Fibroblast of mammary gland (primary cell): Measurements from ENCODE around the gene SYNC.
"Not testable (repeated sequence)": the region's sequence is repeated elsewhere in the genome, so short reads cannot be mapped to it uniquely, and the experiment has no call there.

Experiments used
- DNase-seq: peaks from one replicate; pipeline ENCODE4 v3.0.0-alpha.2; 2010; ENCODE audit warnings: low read depth
- H3K4me3 ChIP-seq: 2 replicates; pipeline ENCODE4 v1.5.1; 2011; ENCODE audit warnings: low read depth, mild to moderate bottlenecking, low read length, moderate library complexity; ENCODE audit not compliant: control insufficient read depth
- TF ChIP-seq, protein P1 (sequence below): conservative IDR thresholded peaks from 2 replicates; pipeline ENCODE4 v1.5.1; 2011; ENCODE audit warnings: low read depth, low read length, inconsistent platforms; ENCODE audit not compliant: control insufficient read depth, insufficient read depth

Gene SYNC

DNA sequence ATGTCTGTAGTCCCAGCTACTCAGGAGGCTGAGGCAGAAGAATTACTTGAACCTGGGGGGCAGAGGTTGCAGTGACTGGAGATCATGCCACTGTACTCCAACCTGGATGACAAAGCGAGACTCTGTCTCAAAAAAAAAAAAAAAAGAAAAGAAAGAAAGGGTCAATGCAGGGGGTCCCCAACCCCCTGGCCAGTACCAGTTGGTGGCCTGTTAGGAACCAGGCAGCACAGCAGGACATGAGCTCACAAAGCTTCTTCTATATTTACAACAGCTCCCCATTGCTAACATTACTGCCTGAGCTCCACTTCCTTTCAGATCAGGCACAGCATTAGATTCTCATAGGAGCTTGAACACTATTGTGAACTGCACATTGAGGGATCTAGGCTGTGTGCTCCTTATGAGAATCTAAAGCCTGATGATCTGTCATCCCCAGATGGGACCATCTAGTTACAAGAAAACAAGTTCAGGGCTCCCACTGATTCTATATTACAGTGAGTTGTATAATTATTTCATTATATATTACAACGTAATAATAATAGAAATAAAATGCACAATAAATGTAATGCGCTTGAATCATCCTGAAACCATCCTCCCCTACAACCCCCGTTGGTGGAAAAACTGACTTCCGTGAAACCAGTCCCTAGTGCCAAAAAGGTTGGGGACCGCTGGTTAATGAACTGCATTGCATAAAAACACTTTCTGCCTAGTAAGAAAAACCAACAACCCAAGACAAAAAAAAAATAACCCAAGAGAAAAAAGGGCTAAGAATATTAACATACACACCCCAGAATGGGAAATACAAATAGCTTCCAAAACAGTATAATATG is 55.0 kb downstream of the SYNC start:
- no peak overlapping the region for H3K4me3 ChIP-seq
- TF ChIP-seq, protein P1, sequence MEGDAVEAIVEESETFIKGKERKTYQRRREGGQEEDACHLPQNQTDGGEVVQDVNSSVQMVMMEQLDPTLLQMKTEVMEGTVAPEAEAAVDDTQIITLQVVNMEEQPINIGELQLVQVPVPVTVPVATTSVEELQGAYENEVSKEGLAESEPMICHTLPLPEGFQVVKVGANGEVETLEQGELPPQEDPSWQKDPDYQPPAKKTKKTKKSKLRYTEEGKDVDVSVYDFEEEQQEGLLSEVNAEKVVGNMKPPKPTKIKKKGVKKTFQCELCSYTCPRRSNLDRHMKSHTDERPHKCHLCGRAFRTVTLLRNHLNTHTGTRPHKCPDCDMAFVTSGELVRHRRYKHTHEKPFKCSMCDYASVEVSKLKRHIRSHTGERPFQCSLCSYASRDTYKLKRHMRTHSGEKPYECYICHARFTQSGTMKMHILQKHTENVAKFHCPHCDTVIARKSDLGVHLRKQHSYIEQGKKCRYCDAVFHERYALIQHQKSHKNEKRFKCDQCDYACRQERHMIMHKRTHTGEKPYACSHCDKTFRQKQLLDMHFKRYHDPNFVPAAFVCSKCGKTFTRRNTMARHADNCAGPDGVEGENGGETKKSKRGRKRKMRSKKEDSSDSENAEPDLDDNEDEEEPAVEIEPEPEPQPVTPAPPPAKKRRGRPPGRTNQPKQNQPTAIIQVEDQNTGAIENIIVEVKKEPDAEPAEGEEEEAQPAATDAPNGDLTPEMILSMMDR: no peak
- DNase-seq: peak; percentile 46

DNA sequence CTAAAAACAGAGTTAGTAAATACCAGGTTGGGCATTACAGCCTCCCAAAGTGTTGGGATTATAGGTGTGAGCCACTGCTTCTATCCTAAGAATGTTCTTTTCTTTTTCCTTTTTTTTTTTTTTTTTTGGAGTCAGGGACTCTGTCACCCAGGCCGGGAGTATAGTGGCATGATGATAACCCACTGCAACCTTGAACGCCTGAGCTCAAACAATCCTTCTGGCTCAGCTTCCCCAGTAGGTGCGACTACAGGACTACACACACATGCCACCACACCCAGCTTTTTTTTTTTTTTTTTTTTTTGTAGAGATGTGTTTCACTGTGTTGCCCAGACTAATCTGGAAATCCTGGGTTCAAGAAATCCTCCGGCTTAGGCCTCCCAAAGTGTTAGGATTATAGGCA is 58.1 kb downstream of the SYNC start:
- H3K4me3 ChIP-seq: no peak overlapping the region
- DNase-seq: no peak
- TF ChIP-seq, protein P1: no peak

DNA sequence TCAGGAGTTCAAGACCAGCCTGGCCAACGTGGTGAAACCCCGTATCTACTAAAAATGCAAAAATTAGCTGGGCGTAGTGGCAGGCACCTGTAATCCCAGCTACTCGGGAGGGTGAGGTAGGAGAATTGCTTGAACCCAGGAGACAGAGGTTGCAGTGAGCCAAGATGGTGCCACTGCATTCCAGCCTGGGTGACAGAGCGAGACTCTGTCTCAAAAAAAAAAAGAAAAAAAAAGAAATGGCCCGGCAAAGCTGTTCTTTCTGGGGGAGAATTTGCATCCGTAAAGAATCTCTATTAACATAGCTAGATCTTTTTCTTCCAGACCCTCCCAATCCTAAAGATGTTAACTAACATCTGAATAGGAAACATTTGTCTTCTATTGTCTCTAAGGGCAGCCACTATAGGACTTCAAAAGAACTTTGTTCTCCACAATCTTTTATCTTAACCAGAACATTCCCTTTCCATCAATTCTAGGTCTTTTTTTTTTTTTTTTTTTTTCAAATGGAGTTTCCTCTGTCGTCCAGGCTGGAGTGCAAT is 60.2 kb downstream of the SYNC start:
- H3K4me3 ChIP-seq, DNase-seq: not testable (repeated sequence)

DNA sequence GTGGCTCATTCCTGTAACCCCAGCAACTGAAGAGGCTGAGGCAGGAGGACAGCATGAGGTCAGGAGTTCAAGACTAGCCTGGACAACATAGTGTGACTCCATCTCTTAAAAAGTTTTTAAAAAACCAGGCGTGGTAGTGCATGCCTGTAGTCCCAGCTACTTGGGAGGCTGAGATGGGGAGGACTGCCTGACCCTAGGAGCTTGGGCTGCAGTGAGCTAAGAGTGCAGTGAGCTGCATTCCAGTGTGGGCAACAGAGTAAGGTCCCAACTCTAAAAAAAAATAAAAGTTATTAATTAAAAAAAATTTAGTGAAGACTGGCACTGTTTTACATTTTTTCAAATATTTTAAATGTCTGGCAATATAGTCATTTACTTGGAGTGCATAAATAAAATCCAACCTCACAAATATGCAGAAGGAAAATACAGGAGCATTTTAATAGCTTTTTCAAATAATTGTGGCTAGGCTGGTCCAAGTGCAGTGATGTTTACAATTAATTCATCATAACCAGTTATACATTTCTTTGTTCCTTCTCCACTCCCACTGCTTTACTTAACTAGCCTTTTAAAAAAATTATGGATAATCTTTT is 63.0 kb downstream of the SYNC start:
- TF ChIP-seq, protein P1: no peak
- no peak for DNase-seq
- H3K4me3 ChIP-seq: no peak overlapping the region

DNA sequence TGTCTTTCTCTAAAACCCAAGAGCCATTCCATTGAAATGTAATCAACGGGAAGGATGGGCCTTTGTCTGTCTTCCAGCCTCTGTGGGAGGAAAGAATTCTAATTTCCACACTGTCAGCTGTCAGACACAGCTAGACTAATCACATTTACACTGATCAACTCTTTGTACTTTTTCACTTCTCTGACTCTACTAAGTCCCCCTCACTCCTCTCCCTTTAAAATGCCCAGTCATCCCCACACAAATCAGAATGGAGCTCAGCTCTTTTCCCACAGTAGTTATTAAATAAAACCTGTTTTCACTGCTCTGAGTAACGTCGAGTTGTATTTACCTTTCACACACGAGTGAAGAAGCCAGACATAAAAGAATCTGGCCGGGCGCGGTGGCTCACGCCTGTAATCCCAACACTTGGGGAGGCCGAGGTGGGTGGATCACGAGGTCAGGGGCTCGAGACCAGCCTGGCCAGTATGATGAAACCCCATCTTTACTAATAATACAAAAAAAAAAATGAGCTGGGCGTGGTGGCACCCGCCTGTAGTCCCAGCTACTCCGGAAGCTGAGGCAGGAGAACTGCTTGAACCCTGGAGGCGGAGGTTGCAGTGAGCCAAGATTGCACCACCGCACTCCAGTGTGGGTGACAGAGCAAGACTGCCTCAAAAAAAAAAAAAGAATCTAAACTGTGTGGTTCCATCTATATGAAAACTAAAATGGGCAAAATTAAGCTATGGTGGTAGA is 65.5 kb downstream of the SYNC start:
- TF ChIP-seq, protein P1: no peak
- peak; percentile 30 for DNase-seq
- no peak overlapping the region for H3K4me3 ChIP-seq

DNA sequence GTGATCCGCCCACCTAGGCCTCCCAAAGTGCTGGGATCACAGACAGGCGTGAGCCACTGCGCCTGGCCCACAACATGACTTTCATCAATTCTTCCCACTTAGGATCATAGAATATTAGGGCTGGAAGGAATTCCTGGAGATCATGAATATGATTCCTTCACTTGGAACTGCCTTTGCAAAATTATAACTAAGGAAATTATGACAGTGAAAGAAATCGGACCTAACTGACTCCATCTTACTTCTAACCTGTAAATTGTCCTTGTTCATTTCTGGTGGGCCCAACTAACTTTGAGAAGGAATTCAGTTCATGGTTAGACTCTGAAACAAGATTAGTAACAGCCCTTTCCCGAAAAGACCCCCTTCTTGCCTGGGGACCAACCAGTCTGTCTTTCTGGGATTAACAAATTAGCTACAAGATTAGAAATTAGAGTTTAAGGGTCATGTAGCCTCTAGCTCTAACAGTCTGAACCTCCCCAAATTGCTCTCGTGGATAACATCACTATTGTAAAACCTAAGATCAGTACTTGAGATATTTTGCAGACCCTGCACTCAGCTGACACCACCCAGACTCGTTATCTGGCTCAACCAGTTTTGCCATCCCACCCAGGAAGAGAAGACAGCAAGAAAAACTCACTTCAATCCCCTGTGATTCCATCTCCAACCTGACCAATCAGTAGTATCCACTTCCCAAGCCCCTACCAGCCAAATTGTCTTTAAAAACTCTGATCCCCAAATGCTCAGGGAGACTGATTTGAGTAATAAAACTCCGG is 66.9 kb downstream of the SYNC start:
- no peak overlapping the region for H3K4me3 ChIP-seq
- no peak for DNase-seq
- TF ChIP-seq, protein P1: no peak

DNA sequence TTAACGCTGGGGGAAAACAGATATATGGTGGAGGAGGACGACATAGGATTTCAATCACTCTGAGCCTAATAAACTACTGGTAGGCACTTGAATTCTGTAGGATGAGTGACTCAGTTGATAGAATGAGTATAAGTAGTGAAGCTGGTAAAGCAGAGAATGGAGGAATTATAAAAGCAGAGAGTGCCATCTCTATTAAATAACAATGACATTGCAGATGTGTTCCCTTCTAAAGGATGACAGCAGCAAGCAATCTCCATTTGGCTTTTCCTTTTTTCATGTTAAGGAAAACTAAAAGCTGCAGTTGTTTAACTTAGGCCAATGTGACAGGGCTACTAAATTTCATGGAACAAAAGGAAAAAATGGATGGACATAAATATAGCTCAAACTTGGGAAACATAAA is 69.7 kb downstream of the SYNC start:
- H3K4me3 ChIP-seq: no peak overlapping the region
- DNase-seq: no peak
- TF ChIP-seq, protein P1: no peak

DNA sequence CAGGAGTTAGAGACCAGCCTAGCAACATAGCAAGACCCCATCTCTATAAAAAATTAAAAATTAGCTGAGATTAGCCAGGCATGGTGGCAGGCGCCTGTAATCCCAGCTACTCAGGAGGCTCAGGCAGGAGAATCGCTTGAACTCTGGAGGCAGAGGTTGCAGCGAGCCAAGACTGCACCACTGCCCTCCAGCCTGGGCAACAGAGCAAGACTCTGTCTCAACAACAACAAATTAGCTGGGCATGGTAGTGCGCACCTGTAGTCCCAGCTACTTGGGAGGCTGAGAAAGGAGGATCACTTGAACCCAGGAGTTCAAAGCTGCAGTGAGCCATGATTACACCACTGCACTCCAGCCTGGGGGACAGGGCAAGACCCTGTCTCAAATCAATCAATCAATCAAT is 72.4 kb downstream of the SYNC start:
- H3K4me3 ChIP-seq, DNase-seq: not testable (repeated sequence)
